Astrocyte (in vitro differentiated cells and primary cell): ENCODE data around the gene EIF1. TPM values are rescaled to one million over a fixed set of nuclear protein-coding genes. Genes with fewer than 3 reads are reported as not detected.

Source experiments
- DNase-seq: peaks from one replicate; pipeline ENCODE4 v3.0.0-alpha.2; 2010; ENCODE audit warnings: low read depth
- FAIRE-seq: peaks from 2 replicates; lab custom pipeline; 2011; peaks lifted over from hg19 to GRCh38; lab: Jason Lieb, UNC
- H2AFZ ChIP-seq: 2 replicates; pipeline ENCODE4 v1.6.0; 2012; ENCODE audit warnings: low read depth, low read length, inconsistent platforms
- H3K27ac ChIP-seq: 2 replicates; pipeline ENCODE4 v1.5.1; 2011; ENCODE audit warnings: low read depth, low read length, inconsistent platforms
- H3K27me3 ChIP-seq: 2 replicates; pipeline ENCODE4 v1.6.0; 2011; ENCODE audit warnings: low read length, inconsistent platforms; ENCODE audit not compliant: insufficient read depth
- H3K36me3 ChIP-seq: 2 replicates; pipeline ENCODE4 v1.5.1; 2011; ENCODE audit warnings: low read length, inconsistent platforms; ENCODE audit not compliant: insufficient read depth
- H3K4me1 ChIP-seq: 2 replicates; pipeline ENCODE4 v1.5.1; 2011; ENCODE audit warnings: low read length, inconsistent platforms; ENCODE audit not compliant: insufficient read depth
- H3K4me2 ChIP-seq: 2 replicates; pipeline ENCODE4 v1.6.0; 2012; ENCODE audit warnings: low read length, inconsistent platforms
- H3K4me3 ChIP-seq: 2 replicates; pipeline ENCODE4 v1.5.1; 2011; ENCODE audit warnings: low read depth, mild to moderate bottlenecking, low read length, inconsistent platforms; ENCODE audit not compliant: insufficient read depth
- H3K79me2 ChIP-seq: 2 replicates; pipeline ENCODE4 v1.6.0; 2012; ENCODE audit warnings: mild to moderate bottlenecking, low read length, inconsistent platforms; ENCODE audit not compliant: insufficient read depth
- H3K9ac ChIP-seq: 2 replicates; pipeline ENCODE4 v1.6.0; 2012; ENCODE audit warnings: mild to moderate bottlenecking, low read length, inconsistent platforms
- H3K9me3 ChIP-seq: 2 replicates; pipeline ENCODE4 v1.5.1; 2012; ENCODE audit warnings: low read depth, mild to moderate bottlenecking, low read length, inconsistent platforms; ENCODE audit not compliant: insufficient read depth
- H4K20me1 ChIP-seq: 2 replicates; pipeline ENCODE4 v1.6.0; 2012; ENCODE audit warnings: low read length, inconsistent platforms; ENCODE audit not compliant: insufficient read depth
- H3K27ac Mint-ChIP-seq: one replicate; pipeline ENCODE4 v1.8.0; 2021; ENCODE audit warnings: mild to moderate bottlenecking, mixed read lengths; ENCODE audit not compliant: unreplicated experiment
- H3K27me3 Mint-ChIP-seq: one replicate; pipeline ENCODE4 v1.8.0; 2021; ENCODE audit warnings: low read depth, mixed read lengths; ENCODE audit not compliant: unreplicated experiment
- H3K36me3 Mint-ChIP-seq: one replicate; pipeline ENCODE4 v1.8.0; 2021; ENCODE audit warnings: low read depth, mixed read lengths; ENCODE audit not compliant: unreplicated experiment
- H3K4me1 Mint-ChIP-seq: one replicate; pipeline ENCODE4 v1.8.0; 2021; ENCODE audit warnings: low read depth, mixed read lengths; ENCODE audit not compliant: unreplicated experiment
- H3K4me3 Mint-ChIP-seq: one replicate; pipeline ENCODE4 v1.8.0; 2021; ENCODE audit warnings: mild to moderate bottlenecking, moderate library complexity, mixed read lengths; ENCODE audit not compliant: unreplicated experiment
- H3K9me3 Mint-ChIP-seq: one replicate; pipeline ENCODE4 v1.8.0; 2021; ENCODE audit warnings: mild to moderate bottlenecking, mixed read lengths; ENCODE audit not compliant: unreplicated experiment
- EZH2 ChIP-seq: IDR thresholded peaks from 2 replicates; pipeline ENCODE4 v1.6.1; 2012; ENCODE audit warnings: mild to moderate bottlenecking, low read length, inconsistent platforms; ENCODE audit not compliant: insufficient read depth
- total RNA-seq: library from RNA; stranded (reverse); gene quantifications from 2 replicates; pipeline ENCODE4 v1.2.1, GENCODE V29; 2021
- TF ChIP-seq, protein P1 (sequence below): IDR thresholded peaks from 2 replicates; pipeline ENCODE4 v1.5.1; 2011; ENCODE audit warnings: low read depth, mild to moderate bottlenecking, inconsistent platforms, low read length, moderate library complexity; ENCODE audit not compliant: insufficient read depth

EIF1 gene
- total RNA-seq, 1 donor from 2014 or later: 767 TPM

DNA sequence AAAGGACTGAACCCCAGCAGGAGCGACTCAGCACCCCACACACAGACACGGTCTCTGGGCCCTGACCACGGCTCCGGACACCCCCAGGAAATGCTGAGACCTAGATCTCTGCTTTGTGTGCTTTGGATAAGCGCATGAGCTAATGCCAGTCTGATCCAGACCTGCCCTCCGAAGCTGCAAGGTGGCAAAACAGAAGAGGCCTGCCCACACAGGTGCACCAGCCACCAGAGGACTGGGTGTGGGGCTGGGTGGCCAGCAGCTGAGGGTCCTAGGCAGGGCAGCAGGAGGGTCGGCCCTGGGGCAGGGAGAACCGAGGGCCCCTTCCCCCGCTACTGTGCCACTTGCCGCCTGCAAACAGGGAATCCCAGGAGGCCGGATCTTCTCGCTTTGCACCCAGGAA is 30.7 kb upstream of the EIF1 start:
- H3K9me3 ChIP-seq: no peaks in the 10 kb centered on the region
- H3K4me1 ChIP-seq: no peaks in the 10 kb centered on the region
- H3K4me3 ChIP-seq: no peak overlapping the region
- H3K4me2 ChIP-seq: no peak overlapping the region
- FAIRE-seq (no peak), DNase-seq (no peak)
- no peaks in the 10 kb centered on the region for H3K36me3 Mint-ChIP-seq
- H2AFZ ChIP-seq: no peak overlapping the region
- no peak for TF ChIP-seq EZH2
- TF ChIP-seq, protein P1, sequence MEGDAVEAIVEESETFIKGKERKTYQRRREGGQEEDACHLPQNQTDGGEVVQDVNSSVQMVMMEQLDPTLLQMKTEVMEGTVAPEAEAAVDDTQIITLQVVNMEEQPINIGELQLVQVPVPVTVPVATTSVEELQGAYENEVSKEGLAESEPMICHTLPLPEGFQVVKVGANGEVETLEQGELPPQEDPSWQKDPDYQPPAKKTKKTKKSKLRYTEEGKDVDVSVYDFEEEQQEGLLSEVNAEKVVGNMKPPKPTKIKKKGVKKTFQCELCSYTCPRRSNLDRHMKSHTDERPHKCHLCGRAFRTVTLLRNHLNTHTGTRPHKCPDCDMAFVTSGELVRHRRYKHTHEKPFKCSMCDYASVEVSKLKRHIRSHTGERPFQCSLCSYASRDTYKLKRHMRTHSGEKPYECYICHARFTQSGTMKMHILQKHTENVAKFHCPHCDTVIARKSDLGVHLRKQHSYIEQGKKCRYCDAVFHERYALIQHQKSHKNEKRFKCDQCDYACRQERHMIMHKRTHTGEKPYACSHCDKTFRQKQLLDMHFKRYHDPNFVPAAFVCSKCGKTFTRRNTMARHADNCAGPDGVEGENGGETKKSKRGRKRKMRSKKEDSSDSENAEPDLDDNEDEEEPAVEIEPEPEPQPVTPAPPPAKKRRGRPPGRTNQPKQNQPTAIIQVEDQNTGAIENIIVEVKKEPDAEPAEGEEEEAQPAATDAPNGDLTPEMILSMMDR: no peak
- H3K4me3 Mint-ChIP-seq: no peak overlapping the region
- no peak overlapping the region for H3K27ac Mint-ChIP-seq
- H3K9ac ChIP-seq: no peak overlapping the region
- no peaks in the 10 kb centered on the region for H4K20me1 ChIP-seq
- no peaks in the 10 kb centered on the region for H3K9me3 Mint-ChIP-seq
- H3K27me3 ChIP-seq: no peaks in the 10 kb centered on the region
- peaks cover 2% of the 10 kb centered on the region for H3K4me1 Mint-ChIP-seq
- H3K27ac ChIP-seq: no peak overlapping the region
- H3K36me3 ChIP-seq: no peaks in the 10 kb centered on the region
- no peaks in the 10 kb centered on the region for H3K79me2 ChIP-seq
- peaks cover 6% of the 10 kb centered on the region for H3K27me3 Mint-ChIP-seq

DNA sequence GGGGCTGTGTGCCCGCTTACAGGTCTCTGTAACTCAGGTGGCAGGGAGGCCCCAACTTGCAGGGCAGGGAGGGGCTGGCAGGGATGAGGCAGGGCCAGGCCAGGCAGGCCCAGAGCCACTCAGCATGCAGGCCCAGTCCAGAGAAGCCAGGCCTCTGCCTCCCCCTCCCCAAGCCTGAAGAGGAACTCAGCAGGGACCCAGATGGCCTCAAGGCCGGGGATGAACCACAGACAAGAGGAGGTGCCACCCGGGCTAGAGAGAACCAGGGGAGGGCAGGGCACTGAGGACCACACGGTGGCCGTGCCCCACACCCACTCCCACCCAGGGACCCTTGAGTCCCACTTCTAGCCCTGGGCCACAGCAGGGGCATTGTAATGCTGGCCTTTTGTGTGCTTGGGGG is 29.8 kb upstream of the EIF1 start:
- Mint-ChIP-seq H3K36me3 (no peaks in the 10 kb centered on the region), H3K4me1 (peaks cover 4% of the 10 kb centered on the region), H3K27ac (no peak overlapping the region), H3K9me3 (no peaks in the 10 kb centered on the region), H3K27me3 (peaks cover 13% of the 10 kb centered on the region), H3K4me3 (no peak overlapping the region)
- no peaks in the 10 kb centered on the region for H3K79me2 ChIP-seq
- H3K27me3 ChIP-seq: no peaks in the 10 kb centered on the region
- no peaks in the 10 kb centered on the region for H4K20me1 ChIP-seq
- H2AFZ ChIP-seq: no peak overlapping the region
- no peak for FAIRE-seq
- no peak overlapping the region for H3K27ac ChIP-seq
- no peak overlapping the region for H3K4me3 ChIP-seq
- H3K9me3 ChIP-seq: no peaks in the 10 kb centered on the region
- no peak overlapping the region for H3K9ac ChIP-seq
- DNase-seq: no peak
- no peaks in the 10 kb centered on the region for H3K36me3 ChIP-seq
- H3K4me1 ChIP-seq: no peaks in the 10 kb centered on the region
- TF ChIP-seq EZH2: no peak
- TF ChIP-seq, protein P1: no peak
- no peak overlapping the region for H3K4me2 ChIP-seq

GRCh38 chr17:41659427-41660212 is 29.1 kb upstream of the EIF1 start:
- Histone ChIP-seq H3K4me2 (no peak overlapping the region), H3K4me3 (no peak overlapping the region), H4K20me1 (no peaks in the 10 kb centered on the region), H3K27ac (no peak overlapping the region), H3K36me3 (no peaks in the 10 kb centered on the region), H3K4me1 (no peaks in the 10 kb centered on the region), H3K79me2 (no peaks in the 10 kb centered on the region), H3K9me3 (no peaks in the 10 kb centered on the region), H3K27me3 (no peaks in the 10 kb centered on the region), H3K9ac (no peak overlapping the region), H2AFZ (no peak overlapping the region)
- no peak for FAIRE-seq
- Mint-ChIP-seq H3K4me1 (peaks cover 4% of the 10 kb centered on the region), H3K27ac (no peak overlapping the region), H3K36me3 (no peaks in the 10 kb centered on the region), H3K4me3 (no peak overlapping the region), H3K27me3 (peaks cover 18% of the 10 kb centered on the region), H3K9me3 (no peaks in the 10 kb centered on the region)
- TF ChIP-seq, protein P1: no peak
- no peak for TF ChIP-seq EZH2
- DNase-seq: peak; percentile 34
